ACC112 (cell line): ENCODE results near the gene MYLK.
A peak's percentile ranks its signal among the peaks of the same experiment; 100 is the strongest.

ENCODE experiments used
- H2AFZ ChIP-seq: fragments of 200-600 bp; sonication (generic); one replicate; pipeline ENCODE4 v1.6.0; 2017; ENCODE audit warnings: antibody characterized with exemption, low read length; ENCODE audit not compliant: unreplicated experiment
- H3K27ac ChIP-seq: fragments of 200-600 bp; sonication (generic); 2 replicates; pipeline ENCODE4 v1.5.1; 2014; ENCODE audit warnings: low read depth, mild to moderate bottlenecking, antibody characterized with exemption, low read length, moderate library complexity
- H3K27me3 ChIP-seq: fragments of 200-600 bp; sonication (generic); 2 replicates; pipeline ENCODE4 v1.6.1; 2014; ENCODE audit warnings: mild to moderate bottlenecking, antibody characterized with exemption, low read length, moderate library complexity, mixed read lengths; ENCODE audit not compliant: insufficient read depth
- H3K36me3 ChIP-seq: fragments of 200-600 bp; sonication (generic); 2 replicates; pipeline ENCODE4 v1.6.1; 2016; ENCODE audit warnings: mild to moderate bottlenecking, antibody characterized with exemption, low read length, moderate library complexity, mixed read lengths; ENCODE audit not compliant: insufficient read depth
- H3K4me1 ChIP-seq: fragments of 200-600 bp; sonication (generic); one replicate; pipeline ENCODE4 v1.6.1; 2016; ENCODE audit warnings: low read length, mixed read lengths; ENCODE audit not compliant: insufficient read depth, unreplicated experiment, control insufficient read depth
- H3K4me3 ChIP-seq: fragments of 200-600 bp; sonication (generic); 2 replicates; pipeline ENCODE4 v1.5.1; 2014; ENCODE audit warnings: mild to moderate bottlenecking, low read depth, low read length
- H3K79me2 ChIP-seq: fragments of 200-600 bp; sonication (generic); one replicate; pipeline ENCODE4 v1.6.0; 2016; ENCODE audit warnings: low read length; ENCODE audit not compliant: control insufficient read depth, unreplicated experiment, insufficient read depth

The MYLK gene

DNA sequence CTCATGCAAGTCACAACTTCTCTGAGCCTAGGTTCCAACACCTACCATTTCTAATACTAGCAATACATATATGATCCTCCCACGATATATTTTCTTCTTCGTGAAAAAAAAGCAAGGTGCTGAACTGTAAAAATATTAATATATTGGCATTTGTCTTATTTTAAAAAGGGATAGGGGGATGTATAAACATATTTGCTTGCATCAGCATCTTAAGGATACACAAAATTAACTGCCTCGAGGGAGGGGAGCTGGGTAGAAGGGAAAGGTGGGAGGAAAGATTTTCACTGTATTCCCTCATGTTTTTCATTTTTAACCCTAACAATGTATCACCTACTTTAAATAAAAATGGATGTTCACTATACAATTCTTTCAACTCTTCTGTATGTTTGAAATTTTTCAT lies 300.6 kb downstream of the MYLK start:
- peaks cover 10% of the 10 kb centered on the region for H3K4me1 ChIP-seq
- H3K27ac ChIP-seq: no peak overlapping the region
- H3K36me3 ChIP-seq: peaks cover 4% of the 10 kb centered on the region; the same call in 1 of the 2 replicates
- no peaks in the 10 kb centered on the region for H3K27me3 ChIP-seq
- H2AFZ ChIP-seq: no peak overlapping the region
- peak overlapping the region; percentile 97 for H3K4me3 ChIP-seq
- peaks cover 35% of the 10 kb centered on the region for H3K79me2 ChIP-seq

GRCh38 chr3:123582315-123582714 lies 301.8 kb downstream of the MYLK start:
- no peak overlapping the region for H3K27ac ChIP-seq
- H3K4me1 ChIP-seq: peaks cover 10% of the 10 kb centered on the region
- H3K36me3 ChIP-seq: no peaks in the 10 kb centered on the region
- no peak overlapping the region for H2AFZ ChIP-seq
- H3K4me3 ChIP-seq: no peak overlapping the region
- peaks cover 27% of the 10 kb centered on the region for H3K79me2 ChIP-seq
- H3K27me3 ChIP-seq: no peaks in the 10 kb centered on the region

DNA sequence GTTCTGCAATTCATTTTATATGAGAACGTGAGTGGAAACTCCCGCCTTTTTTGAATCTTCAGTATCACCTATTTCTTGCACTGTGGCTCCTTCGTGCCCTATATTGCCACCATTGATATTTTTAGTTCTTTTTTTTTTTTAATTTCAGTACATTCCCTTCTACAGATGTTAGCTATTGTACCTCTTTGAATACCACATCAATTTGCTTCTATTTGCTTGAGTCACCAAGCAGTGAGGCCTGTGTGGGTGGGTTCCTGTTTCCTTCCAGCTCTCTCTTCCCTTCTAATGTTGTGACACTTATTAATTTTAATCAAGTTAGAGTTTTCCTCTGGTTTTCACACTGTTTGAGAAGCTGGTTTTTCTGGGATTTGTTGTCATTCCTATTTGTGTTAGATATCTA lies 308.0 kb downstream of the MYLK start:
- Histone ChIP-seq H3K79me2 (peaks cover 3% of the 10 kb centered on the region), H3K4me3 (peak overlapping the region; percentile 13; the same call in 1 of the 2 replicates), H2AFZ (peak overlapping the region; percentile 9), H3K27me3 (no peaks in the 10 kb centered on the region), H3K27ac (no peak overlapping the region), H3K4me1 (peaks cover 10% of the 10 kb centered on the region), H3K36me3 (no peaks in the 10 kb centered on the region)

GRCh38 chr3:123571973-123572365 lies 312.2 kb downstream of the MYLK start:
- no peaks in the 10 kb centered on the region for H3K36me3 ChIP-seq
- H3K4me3 ChIP-seq: no peak overlapping the region
- H3K4me1 ChIP-seq: peaks cover 10% of the 10 kb centered on the region

DNA sequence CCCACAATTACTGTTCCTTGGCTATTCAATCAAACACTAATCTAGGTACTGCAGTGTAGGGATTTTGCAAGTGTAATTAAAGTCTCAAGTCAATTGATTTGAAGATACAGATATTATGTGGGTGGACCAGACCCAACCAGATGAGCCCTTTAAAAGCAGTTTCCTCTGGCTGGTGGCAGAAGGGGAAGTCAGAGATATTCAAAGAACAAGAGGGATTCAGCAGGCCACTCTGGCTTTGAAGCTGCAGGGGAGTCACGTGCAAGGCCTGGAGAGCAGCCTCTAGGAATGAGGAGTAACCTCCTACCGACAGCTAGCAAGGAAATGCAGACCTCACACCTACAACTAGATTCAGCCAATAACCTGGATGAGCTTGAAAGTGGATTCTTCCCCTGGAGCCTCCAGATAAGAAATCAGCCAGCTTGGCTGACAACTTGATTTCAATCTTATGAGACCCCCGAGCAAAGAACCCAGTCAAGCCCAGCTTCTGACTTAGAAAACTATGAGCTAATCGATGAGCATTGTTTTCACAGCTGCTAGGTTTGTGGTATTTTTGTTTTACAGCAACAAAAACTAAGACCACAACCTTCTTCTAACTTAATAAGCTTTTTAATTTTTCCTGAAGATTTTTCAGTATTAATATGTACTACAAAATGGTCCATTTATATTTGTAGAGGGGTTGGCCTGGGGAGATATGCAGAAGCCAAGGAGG lies 312.7 kb downstream of the MYLK start:
- no peak overlapping the region for H3K4me3 ChIP-seq
- H3K79me2 ChIP-seq: peaks cover 3% of the 10 kb centered on the region
- H3K4me1 ChIP-seq: peaks cover 7% of the 10 kb centered on the region
- no peaks in the 10 kb centered on the region for H3K27me3 ChIP-seq
- H3K36me3 ChIP-seq: no peaks in the 10 kb centered on the region
- H3K27ac ChIP-seq: no peak overlapping the region
- H2AFZ ChIP-seq: no peak overlapping the region

More at GRCh38 chr3:123571973-123572365, 312.2 kb downstream of the MYLK start:
- Histone ChIP-seq H3K27me3 (no peaks in the 10 kb centered on the region), H3K79me2 (peaks cover 3% of the 10 kb centered on the region), H2AFZ (no peak overlapping the region), H3K27ac (no peak overlapping the region)

- Histone ChIP-seq H3K4me1 (no peaks in the 10 kb centered on the region), H3K27me3 (no peaks in the 10 kb centered on the region), H2AFZ (no peak overlapping the region), H3K27ac (no peak overlapping the region), H3K4me3 (no peak overlapping the region), H3K36me3 (no peaks in the 10 kb centered on the region), H3K79me2 (no peaks in the 10 kb centered on the region)
Observed at GRCh38 chr3:123568875-123569274, 315.3 kb downstream of the MYLK start.

DNA sequence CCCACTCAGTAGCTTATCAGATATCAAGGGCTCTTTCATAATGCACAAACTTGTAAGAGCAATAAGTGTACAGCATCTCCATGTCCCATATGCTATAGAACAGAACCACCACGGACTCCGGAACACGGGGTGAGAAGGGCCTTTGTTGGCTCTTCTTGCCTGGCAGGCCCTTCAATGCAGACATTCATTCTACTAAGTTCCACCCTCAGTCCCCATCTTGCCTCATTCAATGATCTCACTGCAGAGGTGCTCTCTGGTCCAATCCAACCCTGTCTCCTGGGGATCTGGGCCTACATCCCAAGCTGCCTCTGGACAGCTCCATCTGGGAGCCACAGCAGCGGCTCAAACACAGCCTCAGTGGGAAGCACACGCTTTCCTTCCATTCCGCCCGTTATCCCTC lies 316.1 kb downstream of the MYLK start:
- Histone ChIP-seq H3K4me3 (no peak overlapping the region), H3K27ac (no peak overlapping the region), H3K36me3 (no peaks in the 10 kb centered on the region)

GRCh38 chr3:123564056-123564455 lies 320.1 kb downstream of the MYLK start:
- H3K27ac ChIP-seq: no peak overlapping the region
- no peaks in the 10 kb centered on the region for H3K4me1 ChIP-seq
- no peaks in the 10 kb centered on the region for H3K27me3 ChIP-seq
- no peaks in the 10 kb centered on the region for H3K79me2 ChIP-seq
- H3K4me3 ChIP-seq: no peak overlapping the region
- no peaks in the 10 kb centered on the region for H3K36me3 ChIP-seq
- no peak overlapping the region for H2AFZ ChIP-seq

More for the DNA sequence above, 316.1 kb downstream of the MYLK start:
- Histone ChIP-seq H3K4me1 (no peaks in the 10 kb centered on the region), H3K27me3 (no peaks in the 10 kb centered on the region), H2AFZ (no peak overlapping the region), H3K79me2 (no peaks in the 10 kb centered on the region)

GRCh38 chr3:123562547-123562946 lies 321.6 kb downstream of the MYLK start:
- H2AFZ ChIP-seq: no peak overlapping the region
- H3K36me3 ChIP-seq: no peaks in the 10 kb centered on the region
- no peak overlapping the region for H3K27ac ChIP-seq
- no peaks in the 10 kb centered on the region for H3K79me2 ChIP-seq
- no peaks in the 10 kb centered on the region for H3K27me3 ChIP-seq
- no peak overlapping the region for H3K4me3 ChIP-seq
- no peaks in the 10 kb centered on the region for H3K4me1 ChIP-seq

- H3K79me2 ChIP-seq: no peaks in the 10 kb centered on the region
- H2AFZ ChIP-seq: no peak overlapping the region
- no peak overlapping the region for H3K4me3 ChIP-seq
- no peaks in the 10 kb centered on the region for H3K36me3 ChIP-seq
- H3K27ac ChIP-seq: no peak overlapping the region
- no peaks in the 10 kb centered on the region for H3K27me3 ChIP-seq
- H3K4me1 ChIP-seq: no peaks in the 10 kb centered on the region
Observed at GRCh38 chr3:123561188-123561587, 322.9 kb downstream of the MYLK start.
